Measurements from ENCODE around the gene SULF2.

The SULF2 gene

DNA sequence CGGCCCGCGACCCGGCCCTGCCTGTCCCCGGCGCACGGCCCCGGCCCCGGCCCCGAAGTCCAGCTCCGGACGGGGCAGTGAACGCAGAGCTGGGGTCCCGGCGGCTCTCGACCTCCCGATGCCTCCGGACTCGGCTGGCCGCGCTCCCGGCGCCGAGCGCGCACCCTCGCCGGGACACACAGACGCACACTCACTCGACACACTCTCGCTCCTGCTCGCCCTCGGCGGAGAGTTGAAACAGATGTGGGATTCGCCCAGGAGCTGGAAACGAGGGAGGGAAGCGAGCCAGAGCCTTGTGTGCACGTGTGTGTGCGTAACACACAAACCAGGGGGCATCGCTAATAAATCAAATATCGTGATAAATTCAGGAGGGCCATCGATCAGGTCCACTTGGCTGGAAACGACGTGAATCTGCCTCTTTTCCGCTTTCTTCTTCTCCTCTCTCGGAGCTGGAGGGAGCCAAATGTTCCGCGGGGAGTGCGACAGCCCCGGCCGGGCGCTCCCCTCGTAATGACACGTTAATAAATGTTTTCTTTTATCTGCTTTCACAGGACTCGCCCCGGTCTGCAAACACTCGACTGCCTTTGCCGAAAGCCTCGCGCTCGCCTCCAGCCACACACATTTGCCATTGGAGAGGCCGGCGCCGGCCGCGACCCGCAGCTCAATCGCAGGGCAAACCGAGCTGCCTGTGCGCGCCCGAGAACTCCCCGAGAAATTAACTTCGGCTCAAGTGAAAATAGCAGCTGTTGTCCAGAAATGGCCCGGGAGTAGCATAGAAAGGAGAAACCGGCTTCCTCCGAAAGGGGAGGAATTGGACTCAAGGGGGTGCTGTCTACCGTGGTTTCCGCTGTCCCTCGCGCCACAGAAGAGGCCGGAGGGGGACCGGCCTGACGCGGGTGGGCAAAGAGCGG, 828 bp upstream of the SULF2 start:
- no peak overlapping the region for H3K27ac ChIP-seq (replicated peaks)
- TF ChIP-seq CTCF (IDR thresholded peaks at IDR 0.05; ENCODE audit: insufficient read depth, low read length) (peak; percentile 34), GABPA (IDR thresholded peaks at IDR 0.05; ENCODE audit: low read depth) (no peak), SPI1 (IDR thresholded peaks at IDR 0.05; ENCODE audit: borderline replicate concordance, low read depth) (no peak)
- peak overlapping the region; percentile 48 for H3K4me3 ChIP-seq (replicated peaks; ENCODE audit: insufficient read depth, low read length)
- peaks cover 35% of the 10 kb centered on the region for H3K27me3 ChIP-seq (ENCODE audit: insufficient read depth, poor library complexity, severe bottlenecking)
- peak in 1 of 2 experiments; percentile 43 for DNase-seq (ENCODE audit: low read depth in 1 of 2, low spot score in 1 of 2)

DNA sequence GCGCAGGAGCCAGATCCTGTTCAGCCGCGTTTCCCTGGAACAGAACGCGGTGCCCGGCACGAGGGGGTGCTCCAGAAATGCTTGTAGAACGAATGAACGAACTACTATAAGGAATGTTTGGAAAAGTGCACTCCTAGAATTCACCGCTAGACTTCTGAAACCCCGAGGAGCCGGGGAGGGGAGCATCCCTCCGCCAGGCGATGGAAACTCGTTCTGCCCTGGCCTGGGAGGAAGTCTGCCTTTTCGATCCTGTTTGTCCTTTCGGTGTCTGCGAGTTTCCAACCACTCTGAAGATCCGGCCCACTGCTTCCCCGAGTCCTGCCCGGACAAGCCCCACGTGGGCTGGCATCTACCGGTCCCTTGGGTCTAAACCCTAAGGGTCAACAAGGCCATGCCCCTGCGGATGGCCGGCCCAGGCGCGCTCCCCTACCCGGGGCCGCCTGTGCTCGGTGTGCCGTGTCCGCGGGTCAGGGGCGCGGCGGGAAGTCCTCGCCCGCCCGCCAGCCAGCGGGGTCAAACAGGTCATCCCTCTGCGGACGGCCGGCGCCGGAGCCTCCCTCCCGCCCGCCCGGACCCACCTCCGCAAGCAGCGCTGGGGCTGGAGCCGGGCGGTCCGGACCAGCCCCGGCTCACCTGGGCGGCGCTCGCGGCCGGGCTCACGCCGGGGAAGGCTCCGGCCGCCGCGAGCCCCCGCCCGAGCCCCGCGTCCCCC, 526 bp downstream of the SULF2 start:
- Histone ChIP-seq H3K27ac (replicated peaks) (no peak overlapping the region), H3K4me3 (replicated peaks; ENCODE audit: insufficient read depth, low read length) (peak overlapping the region; percentile 63), H3K27me3 (ENCODE audit: insufficient read depth, poor library complexity, severe bottlenecking) (peaks cover 35% of the 10 kb centered on the region)
- DNase-seq (ENCODE audit: low read depth in 1 of 2, low spot score in 1 of 2): peak in 1 of 2 experiments; percentile 54
- TF ChIP-seq SPI1 (IDR thresholded peaks at IDR 0.05; ENCODE audit: borderline replicate concordance, low read depth) (peak; percentile 53), GABPA (IDR thresholded peaks at IDR 0.05; ENCODE audit: low read depth) (no peak)

- Histone ChIP-seq H3K27ac (replicated peaks) (no peak overlapping the region), H3K27me3 (ENCODE audit: insufficient read depth, poor library complexity, severe bottlenecking) (peaks cover 35% of the 10 kb centered on the region), H3K4me3 (replicated peaks; ENCODE audit: insufficient read depth, low read length) (peak overlapping the region; percentile 63)
- DNase-seq (ENCODE audit: low read depth in 1 of 2, low spot score in 1 of 2): no peak
- no peak for TF ChIP-seq GABPA (IDR thresholded peaks at IDR 0.05; ENCODE audit: low read depth)
- TF ChIP-seq REST (IDR thresholded peaks at IDR 0.05; ENCODE audit: insufficient replicate concordance, low read depth): no peak
- no peak for TF ChIP-seq CTCF (IDR thresholded peaks at IDR 0.05; ENCODE audit: insufficient read depth, low read length)
- no peak for TF ChIP-seq POLR2AphosphoS5 (IDR thresholded peaks at IDR 0.05; ENCODE audit: low read depth)
These were observed 1.3 kb downstream of the SULF2 start for GRCh38 chr20:47783828-47784598.

- Histone ChIP-seq H3K4me3 (replicated peaks; ENCODE audit: insufficient read depth, low read length) (no peak overlapping the region), H3K27ac (replicated peaks) (no peak overlapping the region), H3K27me3 (ENCODE audit: insufficient read depth, poor library complexity, severe bottlenecking) (peaks cover 31% of the 10 kb centered on the region)
- DNase-seq (ENCODE audit: low read depth in 1 of 2, low spot score in 1 of 2): no peak
- TF ChIP-seq SPI1 (IDR thresholded peaks at IDR 0.05; ENCODE audit: borderline replicate concordance, low read depth) (no peak), REST (IDR thresholded peaks at IDR 0.05; ENCODE audit: insufficient replicate concordance, low read depth) (no peak), CTCF (IDR thresholded peaks at IDR 0.05; ENCODE audit: insufficient read depth, low read length) (no peak), POLR2AphosphoS5 (IDR thresholded peaks at IDR 0.05; ENCODE audit: low read depth) (no peak), GABPA (IDR thresholded peaks at IDR 0.05; ENCODE audit: low read depth) (no peak)
These were observed 2.2 kb downstream of the SULF2 start for GRCh38 chr20:47782920-47783552.
